Measurements from ENCODE around the gene ANTXR2. TPM values are rescaled to one million over a fixed set of nuclear protein-coding genes. Genes with fewer than 3 reads are reported as not detected.

ANTXR2 gene
- total and polyA plus RNA-seq, 5 experiments from 2014 or later = 11.4 to 22.1 (median 19.3) TPM

DNA sequence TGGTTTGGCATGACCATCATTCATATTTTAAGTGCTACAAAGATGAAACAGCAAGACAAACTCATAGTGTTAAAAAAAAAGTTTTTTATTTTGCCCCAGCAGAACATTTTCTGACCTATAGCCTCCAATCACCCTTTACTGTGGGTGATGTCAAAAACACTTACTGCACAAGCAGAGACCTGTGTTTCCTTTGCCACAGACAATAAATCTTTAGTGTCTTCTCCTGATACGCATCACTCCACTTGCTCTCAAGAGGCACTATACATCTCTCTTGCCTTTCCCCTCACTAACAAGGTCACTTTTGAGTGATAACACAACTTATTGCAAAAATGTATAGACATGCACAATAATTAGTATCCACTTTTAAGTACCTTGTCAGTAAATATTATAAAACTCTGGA is 125.6 kb downstream of the ANTXR2 start:
- POLR2A ChIA-PET = no interaction called here
- H3K4me1 Mint-ChIP-seq = peaks cover 0 to 5% (median under 1%) of the 10 kb centered on the region in 4 donors
- peaks cover 0 to 5% (median 2%) of the 10 kb centered on the region in 3 donors for H3K36me3 Mint-ChIP-seq
- no peak for ATAC-seq
- DNase-seq = no peak
- H3K4me3 Mint-ChIP-seq = no peak overlapping the region
- H3K27me3 Mint-ChIP-seq = no peaks in the 10 kb centered on the region
- H3K27ac Mint-ChIP-seq = peak overlapping the region in 1 of 10 donors; percentile 9
- no peaks in the 10 kb centered on the region for H3K9me3 Mint-ChIP-seq

DNA sequence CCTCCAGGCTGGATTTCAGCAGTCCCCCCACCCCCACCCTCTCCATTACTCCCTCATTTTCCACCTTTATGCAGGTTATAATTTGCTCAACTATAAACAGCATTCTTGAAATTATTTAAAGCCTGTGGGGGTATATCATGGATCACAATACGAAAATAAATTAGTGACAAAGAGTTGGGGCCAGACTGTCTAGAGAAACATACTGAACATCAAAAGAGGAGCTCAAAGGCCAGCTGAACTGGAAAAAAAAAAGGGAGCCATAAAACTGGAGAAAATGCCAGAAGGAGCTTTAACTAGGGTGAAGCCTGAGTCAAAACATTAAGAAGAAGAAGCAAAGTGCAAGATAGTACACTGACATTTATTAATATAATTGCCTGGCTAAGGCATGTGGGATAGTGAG is 137.8 kb downstream of the ANTXR2 start:
- H3K36me3 Mint-ChIP-seq = peaks cover 0 to 3% (median 0%) of the 10 kb centered on the region in 3 donors
- POLR2A ChIA-PET = interaction anchor here (0.6 kb wide), 1 partner anchor 221 kb away, joined by 3 read pairs; no protein-coding TSS in a partner anchor
- no peaks in the 10 kb centered on the region for H3K27me3 Mint-ChIP-seq
- ATAC-seq (no peak), DNase-seq (no peak)
- peaks cover 0 to 2% (median 0%) of the 10 kb centered on the region in 4 donors for H3K4me1 Mint-ChIP-seq
- no peak overlapping the region for H3K4me3 Mint-ChIP-seq
- H3K9me3 Mint-ChIP-seq = no peaks in the 10 kb centered on the region
- H3K27ac Mint-ChIP-seq = no peak overlapping the region

DNA sequence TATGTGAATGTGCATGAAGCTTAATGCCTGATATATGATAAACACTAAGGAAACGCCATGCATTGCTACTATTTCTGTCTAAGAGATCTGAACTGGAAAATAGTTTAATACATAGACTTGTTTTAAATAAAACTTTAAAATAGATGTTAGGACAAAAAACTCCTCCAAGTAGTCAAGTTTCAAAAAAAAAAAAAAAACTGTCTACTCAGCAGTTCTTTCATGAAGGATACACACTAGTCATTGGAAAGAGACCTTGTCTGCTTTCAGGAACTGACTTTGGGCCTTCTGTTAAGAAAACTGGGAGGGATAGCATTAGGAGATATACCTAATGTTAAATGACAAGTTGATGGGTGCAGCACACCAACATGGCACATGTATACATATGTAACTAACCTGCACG is 138.4 kb downstream of the ANTXR2 start:
- peaks cover 0 to 2% (median 0%) of the 10 kb centered on the region in 4 donors for H3K4me1 Mint-ChIP-seq
- POLR2A ChIA-PET = no interaction called here
- no peaks in the 10 kb centered on the region for H3K27me3 Mint-ChIP-seq
- H3K27ac Mint-ChIP-seq = no peak overlapping the region
- H3K4me3 Mint-ChIP-seq = no peak overlapping the region
- no peak for DNase-seq
- no peak for ATAC-seq
- no peaks in the 10 kb centered on the region for H3K9me3 Mint-ChIP-seq
- peaks cover 0 to 3% (median 0%) of the 10 kb centered on the region in 3 donors for H3K36me3 Mint-ChIP-seq

DNA sequence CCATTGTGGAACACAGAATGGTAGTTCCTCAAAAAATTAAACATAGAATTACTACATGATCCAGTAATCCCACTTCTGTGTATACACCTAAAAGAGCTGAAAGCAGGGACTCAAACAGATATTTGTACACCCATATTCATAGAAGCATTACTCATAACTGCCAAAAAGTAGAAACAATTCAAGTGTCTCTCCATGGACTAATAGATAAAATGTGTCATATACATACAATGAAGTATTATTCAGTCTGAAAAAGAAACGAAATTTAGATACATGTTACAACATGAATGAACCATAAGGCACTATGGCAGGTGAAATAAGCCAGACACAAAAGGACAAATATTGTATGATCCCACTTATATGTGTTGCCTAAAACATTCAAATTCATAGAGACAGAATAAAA is 145.1 kb downstream of the ANTXR2 start:
- Mint-ChIP-seq H3K4me1 (peaks cover 0 to 4% (median 0%) of the 10 kb centered on the region in 4 donors), H3K27me3 (no peaks in the 10 kb centered on the region), H3K36me3 (peaks cover 0 to 5% (median 0%) of the 10 kb centered on the region in 3 donors), H3K27ac (no peak overlapping the region), H3K9me3 (no peaks in the 10 kb centered on the region), H3K4me3 (no peak overlapping the region)
- POLR2A ChIA-PET = no interaction called here
- no peak for DNase-seq
- no peak for ATAC-seq

DNA sequence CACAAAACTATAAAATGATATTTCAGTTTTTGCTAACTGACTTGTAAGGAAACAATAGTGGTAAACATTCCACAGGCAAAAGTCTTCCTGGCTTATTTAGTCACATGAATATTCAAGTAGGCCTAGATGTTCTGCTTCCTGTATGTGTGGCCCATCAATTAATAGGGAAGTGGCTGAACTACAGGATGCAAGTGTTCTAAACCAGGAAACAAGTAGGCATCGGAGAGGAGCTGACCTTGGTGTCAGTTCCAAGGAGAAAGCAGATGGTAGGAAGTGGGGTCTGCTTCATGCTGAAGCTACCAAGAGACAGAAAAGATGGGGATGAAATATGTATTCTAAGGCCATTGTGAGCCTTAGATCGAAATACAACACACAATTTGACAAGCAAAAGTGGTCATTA is 149.7 kb downstream of the ANTXR2 start:
- ATAC-seq = no peak

DNA sequence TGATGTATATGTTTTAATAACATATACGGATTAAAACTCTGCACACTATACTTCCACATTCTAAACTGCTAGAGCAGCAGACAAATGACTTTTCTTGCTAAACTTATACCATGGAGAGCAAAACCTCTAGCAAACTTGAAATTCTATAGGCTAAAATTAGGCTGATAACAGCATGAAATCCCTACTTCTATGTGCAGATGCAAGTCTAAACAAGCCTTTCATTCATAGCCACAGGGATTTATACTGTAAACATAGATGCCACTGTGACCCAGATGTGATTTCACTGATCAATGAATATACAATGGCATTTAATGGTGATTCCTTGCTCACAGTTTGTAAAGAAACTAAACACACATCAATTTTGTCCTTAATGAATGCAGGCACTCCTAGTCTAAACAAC is 151.0 kb downstream of the ANTXR2 start:
- POLR2A ChIA-PET = no interaction called here

More for the DNA sequence above, 149.7 kb downstream of the ANTXR2 start:
- Mint-ChIP-seq H3K27me3 (no peaks in the 10 kb centered on the region), H3K27ac (peak overlapping the region in 1 of 10 donors; percentile 34), H3K9me3 (no peaks in the 10 kb centered on the region), H3K4me1 (peaks cover 0 to 2% (median 0%) of the 10 kb centered on the region in 4 donors), H3K4me3 (no peak overlapping the region), H3K36me3 (peaks cover 0 to 3% (median 0%) of the 10 kb centered on the region in 3 donors)
- DNase-seq = no peak
- POLR2A ChIA-PET = no interaction called here

DNA sequence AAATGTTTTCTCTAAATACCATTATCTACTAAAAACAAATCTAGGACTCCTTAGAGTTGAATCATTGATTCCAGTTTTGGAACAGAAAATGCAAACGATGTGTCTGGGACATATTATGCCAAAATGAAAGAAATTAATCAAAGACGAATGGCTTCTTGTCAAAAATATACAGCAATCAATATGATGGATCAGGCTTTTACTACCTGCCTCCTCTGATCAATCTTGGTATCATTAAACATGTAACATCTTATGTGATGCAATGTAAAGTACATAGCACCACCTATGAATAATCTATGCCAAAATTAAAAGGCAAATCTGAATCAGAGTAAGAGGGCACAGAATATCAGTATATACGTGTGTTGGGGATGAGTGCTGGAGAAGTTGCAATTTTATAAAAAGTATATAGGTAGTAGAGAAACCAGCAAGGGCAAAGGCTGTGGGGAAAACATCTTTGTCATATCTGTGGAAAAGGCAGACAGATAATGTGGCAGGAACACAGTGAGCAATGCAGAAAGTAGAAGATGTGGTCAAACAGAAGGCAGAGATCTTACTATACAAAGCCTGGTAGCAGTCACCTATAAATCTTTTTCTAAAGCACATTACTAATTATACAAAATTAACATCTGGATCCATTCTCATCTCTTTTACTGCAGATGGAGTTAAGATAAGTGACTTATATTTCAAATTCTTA is 152.7 kb downstream of the ANTXR2 start:
- peaks cover 0 to 3% (median 0%) of the 10 kb centered on the region in 4 donors for H3K4me1 Mint-ChIP-seq
- ATAC-seq (no peak), DNase-seq (no peak)
- POLR2A ChIA-PET = no interaction called here
- no peak overlapping the region for H3K4me3 Mint-ChIP-seq
- no peaks in the 10 kb centered on the region for H3K9me3 Mint-ChIP-seq
- H3K27ac Mint-ChIP-seq = peak overlapping the region in 3 of 10 donors; percentile 1 to 22 (median 11)
- no peaks in the 10 kb centered on the region for H3K36me3 Mint-ChIP-seq
- no peaks in the 10 kb centered on the region for H3K27me3 Mint-ChIP-seq

More for the DNA sequence above, 151.0 kb downstream of the ANTXR2 start:
- Mint-ChIP-seq H3K27ac (peak overlapping the region in 1 of 10 donors; percentile 12), H3K4me1 (peaks cover 0 to 3% (median 0%) of the 10 kb centered on the region in 4 donors), H3K4me3 (no peak overlapping the region), H3K27me3 (no peaks in the 10 kb centered on the region), H3K9me3 (no peaks in the 10 kb centered on the region), H3K36me3 (peaks cover 0 to under 1% (median 0%) of the 10 kb centered on the region in 3 donors)
- no peak for DNase-seq
- ATAC-seq = no peak

DNA sequence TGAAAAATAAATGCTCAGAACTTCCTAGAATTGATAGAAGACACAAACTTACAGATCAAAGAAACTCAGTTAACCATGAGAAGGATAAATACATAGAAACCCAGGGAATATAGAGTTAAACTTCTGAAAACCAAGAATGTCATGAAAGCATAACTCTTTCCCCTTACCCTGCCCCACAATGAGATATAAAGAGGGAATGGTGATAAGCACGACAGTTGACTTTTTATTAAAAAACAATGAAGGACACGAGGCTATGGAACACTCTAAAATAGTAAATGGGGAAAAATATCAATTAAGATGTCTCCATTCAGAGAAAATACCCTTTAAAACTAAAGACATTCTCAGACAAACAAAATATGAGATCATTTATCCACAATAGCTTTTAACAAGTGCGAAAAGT is 154.7 kb downstream of the ANTXR2 start:
- DNase-seq (no peak), ATAC-seq (no peak)
- no peaks in the 10 kb centered on the region for H3K9me3 Mint-ChIP-seq
- no peaks in the 10 kb centered on the region for H3K27me3 Mint-ChIP-seq
- no peak overlapping the region for H3K27ac Mint-ChIP-seq
- H3K36me3 Mint-ChIP-seq = no peaks in the 10 kb centered on the region
- POLR2A ChIA-PET = no interaction called here
- no peak overlapping the region for H3K4me3 Mint-ChIP-seq
- H3K4me1 Mint-ChIP-seq = peaks cover 0 to 10% (median 3%) of the 10 kb centered on the region in 4 donors

DNA sequence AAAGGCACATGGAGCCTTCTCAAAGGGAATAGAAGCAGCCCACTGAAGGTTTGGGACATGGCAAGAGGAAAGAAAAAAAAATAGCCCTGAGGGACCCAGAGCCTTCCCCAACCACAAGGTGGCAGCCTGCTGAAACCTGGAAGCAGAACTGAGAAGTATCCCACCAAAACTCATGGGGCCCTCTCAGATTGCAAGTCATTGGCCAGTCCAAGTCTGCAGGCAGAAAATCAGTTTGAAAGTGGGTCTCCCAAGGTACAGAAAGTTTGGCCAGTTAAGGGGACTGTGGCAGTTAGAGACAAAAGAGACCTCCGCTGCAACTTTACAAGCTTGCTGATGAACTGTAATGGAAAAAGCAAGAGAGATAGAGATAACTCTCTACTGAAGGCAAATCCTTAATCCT is 155.8 kb downstream of the ANTXR2 start:
- Mint-ChIP-seq H3K4me1 (peaks cover 0 to 10% (median 2%) of the 10 kb centered on the region in 4 donors), H3K9me3 (no peaks in the 10 kb centered on the region), H3K27me3 (no peaks in the 10 kb centered on the region), H3K36me3 (no peaks in the 10 kb centered on the region), H3K27ac (no peak overlapping the region), H3K4me3 (no peak overlapping the region)
- ATAC-seq = peak in 1 of 2 donors; percentile 57
- POLR2A ChIA-PET = no interaction called here
- DNase-seq = peak in 9 of 10 donors; percentile 3 to 71 (median 27)

DNA sequence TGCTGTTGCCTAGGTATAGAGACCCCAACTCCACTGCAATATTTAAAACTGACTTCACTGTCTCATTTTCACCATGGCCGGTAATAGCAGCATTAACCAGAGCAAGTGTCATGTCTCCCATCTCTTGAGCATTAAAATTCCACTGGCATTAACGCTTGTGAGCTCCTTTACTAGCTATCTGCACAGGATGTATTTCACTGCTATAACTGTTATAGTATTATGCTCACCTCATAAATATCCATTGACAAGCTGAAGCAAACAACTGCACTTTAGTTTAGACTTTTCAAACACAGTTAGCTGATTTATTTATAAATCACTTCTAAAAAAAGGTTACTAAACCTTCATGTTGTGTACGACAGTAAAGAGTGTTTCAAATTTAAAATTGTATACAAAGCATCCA is 157.8 kb downstream of the ANTXR2 start:
- Mint-ChIP-seq H3K36me3 (no peaks in the 10 kb centered on the region), H3K27ac (no peak overlapping the region), H3K4me3 (no peak overlapping the region), H3K9me3 (no peaks in the 10 kb centered on the region), H3K4me1 (peaks cover 0 to 10% (median 2%) of the 10 kb centered on the region in 4 donors), H3K27me3 (no peaks in the 10 kb centered on the region)
- no peak for ATAC-seq
- POLR2A ChIA-PET = no interaction called here
- no peak for DNase-seq

DNA sequence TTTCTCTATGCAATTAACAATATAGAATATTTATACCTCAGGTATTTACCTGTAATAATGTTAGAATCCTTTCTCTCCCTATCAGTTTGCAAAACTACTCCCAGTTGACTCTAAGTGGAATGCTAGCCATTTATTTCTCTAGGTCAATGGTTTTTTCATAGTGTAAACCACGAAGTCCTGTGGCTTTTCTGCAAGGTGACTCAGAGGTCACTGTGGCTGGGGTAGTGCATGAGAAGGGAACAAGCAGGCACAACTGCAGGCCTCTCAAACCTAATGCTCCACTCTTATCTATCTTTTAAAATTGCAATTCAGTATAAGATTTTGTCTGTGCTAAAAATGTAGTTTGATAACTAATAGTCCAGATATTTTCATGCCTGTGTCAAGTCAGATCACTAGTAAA is 159.4 kb downstream of the ANTXR2 start:
- no peaks in the 10 kb centered on the region for H3K36me3 Mint-ChIP-seq
- no peak overlapping the region for H3K4me3 Mint-ChIP-seq
- H3K9me3 Mint-ChIP-seq = no peaks in the 10 kb centered on the region
- DNase-seq (no peak), ATAC-seq (no peak)
- POLR2A ChIA-PET = no interaction called here
- H3K27me3 Mint-ChIP-seq = no peaks in the 10 kb centered on the region
- no peak overlapping the region for H3K27ac Mint-ChIP-seq
- peaks cover 0 to 10% (median 2%) of the 10 kb centered on the region in 4 donors for H3K4me1 Mint-ChIP-seq

DNA sequence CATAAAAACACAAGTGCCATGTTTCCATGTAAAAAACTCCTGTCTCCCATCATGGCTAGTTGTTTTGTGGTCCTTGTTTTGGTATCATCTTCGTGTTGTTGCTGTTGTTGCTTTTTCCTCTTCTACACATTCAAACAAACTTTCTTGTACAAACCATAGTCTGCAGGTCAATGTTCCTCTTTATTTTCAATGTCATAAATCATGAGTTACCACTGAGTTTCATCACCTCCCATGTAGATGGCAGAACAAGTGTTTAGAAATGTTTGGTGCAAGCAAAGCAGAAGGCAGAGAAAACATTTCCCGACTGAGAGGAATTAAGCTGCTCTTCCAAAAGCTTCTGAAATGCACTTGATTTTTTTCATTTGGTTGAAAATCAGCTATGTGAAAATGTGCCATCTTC is 166.0 kb downstream of the ANTXR2 start:
- H3K27ac Mint-ChIP-seq = no peak overlapping the region
- H3K4me1 Mint-ChIP-seq = peaks cover 4 to 22% (median 16%) of the 10 kb centered on the region in 4 donors
- ATAC-seq (no peak), DNase-seq (no peak)
- H3K9me3 Mint-ChIP-seq = no peaks in the 10 kb centered on the region
- H3K4me3 Mint-ChIP-seq = peak overlapping the region in 2 of 10 donors; percentile 0
- peaks cover 14 to 30% (median 25%) of the 10 kb centered on the region in 3 donors for H3K36me3 Mint-ChIP-seq
- POLR2A ChIA-PET = no interaction called here
- no peaks in the 10 kb centered on the region for H3K27me3 Mint-ChIP-seq

DNA sequence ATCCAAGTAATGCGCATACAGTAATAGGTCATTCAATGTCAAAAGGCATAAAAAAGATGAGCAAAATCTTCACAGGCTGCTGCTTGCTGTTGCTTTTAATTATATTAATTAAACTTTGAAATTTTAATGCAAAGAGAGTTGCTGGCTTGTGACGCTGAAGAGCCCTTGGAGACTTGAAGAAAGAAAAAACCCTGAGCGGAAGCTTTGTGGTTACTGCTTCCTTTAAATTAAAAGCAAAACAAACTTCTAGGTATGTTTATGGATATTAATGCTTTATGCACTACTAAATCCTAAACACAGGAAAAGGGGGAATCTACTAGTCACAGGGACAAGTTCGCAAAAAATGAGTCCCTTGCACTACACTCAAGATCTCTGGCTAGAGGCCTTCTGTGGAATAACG is 166.7 kb downstream of the ANTXR2 start:
- POLR2A ChIA-PET = no interaction called here
- DNase-seq (peak in 2 of 10 donors; percentile 8 to 26), ATAC-seq (no peak)
- peak overlapping the region in 4 of 10 donors; percentile 0 to 55 (median 27) for H3K4me3 Mint-ChIP-seq
- H3K36me3 Mint-ChIP-seq = peaks cover 14 to 30% (median 25%) of the 10 kb centered on the region in 3 donors
- H3K27me3 Mint-ChIP-seq = no peaks in the 10 kb centered on the region
- peaks cover 0 to under 1% (median 0%) of the 10 kb centered on the region in 9 donors for H3K9me3 Mint-ChIP-seq
- peaks cover 4 to 22% (median 16%) of the 10 kb centered on the region in 4 donors for H3K4me1 Mint-ChIP-seq
- H3K27ac Mint-ChIP-seq = no peak overlapping the region
